ENCODE data around the gene GBX2.

Gene GBX2

DNA sequence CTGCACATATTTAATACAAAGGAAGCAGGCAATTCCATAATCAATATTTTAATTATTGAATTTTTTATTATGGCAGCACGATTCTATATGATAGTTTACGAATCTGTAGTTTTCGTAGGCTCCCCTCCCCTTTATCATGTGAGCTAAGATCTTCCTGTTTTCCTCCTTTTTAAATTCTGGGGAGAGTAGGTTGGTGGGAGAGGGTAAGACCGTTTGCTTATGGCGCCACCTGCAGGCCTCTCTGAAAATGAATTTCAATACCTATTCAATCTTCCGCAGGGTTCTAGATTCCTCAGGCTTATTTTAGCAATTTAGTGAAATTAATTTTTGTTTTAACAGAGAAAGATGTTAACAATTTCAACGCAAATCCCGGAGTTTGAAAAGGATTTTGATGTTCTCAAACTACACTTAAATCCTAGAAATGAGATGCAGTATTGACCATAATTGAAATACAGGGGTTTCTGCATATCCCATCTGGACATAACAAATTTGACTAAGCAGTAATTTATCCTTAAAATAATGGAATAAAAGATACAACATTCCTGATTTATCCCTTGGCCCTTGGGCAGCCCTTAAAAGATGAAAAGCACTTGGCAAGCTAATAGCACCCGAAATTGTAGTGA lies 12.8 kb upstream of the GBX2 start:
- DNase-seq (ENCODE audit: low spot score), result peak; percentile 67

DNA sequence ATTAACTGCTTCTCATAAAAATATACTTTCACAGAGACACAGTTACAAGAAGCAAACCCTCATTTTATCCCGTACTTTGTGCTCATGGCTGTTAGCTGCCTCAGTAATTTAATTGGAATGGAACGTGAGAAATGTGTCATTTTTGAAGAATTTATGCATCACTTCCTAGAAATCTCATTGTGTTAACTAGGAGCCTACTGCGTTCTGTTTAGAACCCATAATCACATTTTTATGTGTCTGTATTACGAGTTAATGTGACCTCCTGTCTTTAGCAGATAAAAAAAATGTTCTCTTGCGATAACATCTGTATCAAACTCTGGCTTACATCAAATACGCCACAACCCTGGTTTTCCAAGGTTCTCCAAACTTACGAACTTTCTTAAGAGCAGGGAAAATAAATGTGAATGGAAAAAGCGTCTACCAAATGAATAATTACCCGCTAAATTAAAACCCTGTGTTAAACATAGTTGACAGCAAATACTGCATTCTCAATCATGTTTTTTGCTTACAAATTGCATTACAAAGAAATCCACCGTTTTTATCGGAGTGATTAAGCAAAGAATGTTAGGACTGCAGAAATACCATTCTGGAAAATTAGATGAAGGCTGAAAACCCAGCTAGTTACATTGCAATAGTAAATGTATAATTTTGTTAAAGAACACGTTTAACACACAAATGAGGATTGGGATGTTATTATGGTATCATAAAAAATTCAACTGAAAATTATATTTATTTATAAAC lies 12.1 kb upstream of the GBX2 start:
- DNase-seq (ENCODE audit: low spot score), result no peak

DNA sequence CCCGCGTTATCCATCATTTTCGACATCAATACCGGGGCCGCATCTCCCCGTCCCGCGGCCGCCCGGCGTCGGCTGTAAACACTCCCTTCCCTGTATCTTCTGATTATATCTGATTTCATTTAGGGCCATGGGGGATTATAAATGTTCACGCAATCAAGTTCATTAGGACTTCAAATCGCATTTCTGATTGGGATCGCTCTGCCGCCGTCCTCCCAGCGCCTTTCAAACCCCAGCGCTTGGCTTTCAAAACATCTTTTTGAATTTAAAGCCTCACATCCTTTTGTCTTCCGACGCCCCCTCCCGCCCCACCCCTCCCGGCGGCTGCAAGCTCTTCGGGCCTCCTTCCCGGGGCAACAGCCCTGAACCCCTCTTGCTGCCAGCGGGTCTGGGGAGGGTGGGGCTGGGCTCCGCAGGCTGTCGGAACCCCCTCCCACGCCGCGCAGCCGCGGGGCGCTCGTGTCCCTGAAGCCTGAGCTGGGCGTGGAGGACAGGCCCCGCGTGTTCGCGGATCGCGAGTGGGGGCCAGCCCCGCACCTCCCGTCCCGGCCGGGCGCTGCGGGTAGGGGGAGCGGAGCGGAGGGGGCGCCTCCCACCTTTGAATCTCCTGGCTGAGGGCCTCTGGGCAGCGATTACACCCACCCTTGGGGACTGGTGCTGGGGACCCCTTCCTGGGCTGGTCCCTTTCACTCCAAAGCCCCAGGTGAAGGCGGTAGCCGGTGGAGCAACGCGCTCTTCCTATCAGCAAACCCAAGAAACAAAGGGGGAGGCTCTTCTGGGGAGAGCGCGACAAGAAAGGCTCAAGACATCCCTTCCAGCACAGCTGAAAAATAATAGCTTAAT lies 11.3 kb upstream of the GBX2 start:
- no peak for DNase-seq (ENCODE audit: low spot score)

DNA sequence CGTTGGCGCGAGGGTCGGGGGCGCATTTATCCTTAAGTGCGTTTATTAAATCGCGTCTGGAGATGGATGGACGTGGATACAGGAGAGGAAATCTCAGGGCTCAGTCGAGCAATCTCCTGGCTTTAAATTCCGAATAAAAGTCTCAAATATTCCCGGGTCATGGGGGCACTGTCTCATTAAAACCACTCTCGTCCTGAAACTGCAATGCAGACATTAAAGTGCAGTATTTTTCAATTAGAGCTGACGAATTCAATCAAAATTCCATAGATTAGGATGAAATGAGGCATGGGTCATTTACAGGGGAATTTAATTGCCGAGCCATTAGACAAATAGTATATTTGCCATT lies 10.7 kb upstream of the GBX2 start:
- DNase-seq (ENCODE audit: low spot score), result no peak

DNA sequence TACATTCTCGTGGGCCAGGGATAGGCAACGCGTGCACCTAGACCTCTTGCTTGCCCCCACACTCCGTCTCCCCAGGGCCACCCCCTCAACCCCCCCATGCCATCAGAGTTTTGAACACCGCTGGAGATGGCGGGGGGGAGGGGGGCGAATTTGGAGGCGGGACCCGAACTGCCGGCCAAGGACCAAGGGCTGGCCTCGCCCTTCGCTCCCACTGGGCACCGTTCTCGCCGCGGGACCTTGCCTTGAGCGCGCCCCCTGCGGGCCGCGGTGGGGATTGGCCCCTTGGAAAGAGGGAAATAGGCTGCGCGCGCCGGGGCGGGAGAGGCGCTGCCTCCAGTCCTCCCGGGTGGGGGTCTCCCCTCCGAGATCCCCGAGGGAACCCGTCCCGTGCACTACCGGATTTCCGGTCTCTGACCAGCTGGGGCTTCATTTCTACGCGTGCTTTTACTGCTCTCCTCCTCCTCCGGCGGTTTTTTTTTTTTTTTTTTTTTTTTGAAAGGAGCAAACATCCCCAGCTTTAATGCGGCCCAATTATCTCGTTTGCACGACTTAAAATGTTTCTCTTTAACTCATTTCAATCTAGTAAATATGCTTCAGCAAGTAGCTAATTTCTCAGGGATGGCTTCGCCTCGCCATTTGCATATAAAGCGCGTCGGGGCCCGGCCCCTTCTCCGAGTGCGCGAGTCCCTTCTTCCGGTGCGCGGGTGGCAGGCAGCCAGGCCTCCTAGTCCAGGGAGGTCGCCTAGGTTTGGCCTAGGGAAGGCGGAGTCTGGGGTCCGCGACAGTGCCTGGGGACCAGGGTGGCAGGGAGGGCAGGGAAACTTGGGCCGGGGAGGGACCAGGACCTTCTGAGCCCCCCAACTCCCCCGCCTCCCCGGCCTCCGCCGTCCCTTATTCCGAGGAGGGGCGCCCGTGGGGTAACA lies 10.0 kb upstream of the GBX2 start:
- DNase-seq (ENCODE audit: low spot score), result peak; percentile 78

DNA sequence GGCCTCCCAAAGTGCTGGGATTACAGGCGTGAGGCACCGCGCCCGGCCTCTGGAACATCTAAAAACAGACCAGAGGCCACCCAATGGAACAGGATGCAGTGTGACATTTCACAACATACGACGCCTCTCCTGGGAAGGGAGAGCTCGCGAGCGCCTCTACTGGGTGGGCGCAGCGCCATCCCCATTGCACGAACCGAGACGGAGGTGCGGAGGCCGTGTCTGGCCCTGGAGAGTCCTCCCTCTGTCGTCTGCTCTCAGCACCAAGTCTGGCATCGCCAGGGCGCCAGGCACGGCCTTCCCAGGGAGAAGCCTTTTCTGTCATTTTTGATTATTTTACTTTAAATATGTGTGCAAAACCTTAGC lies 9.4 kb upstream of the GBX2 start:
- peak; percentile 56 for DNase-seq (ENCODE audit: low spot score)

DNA sequence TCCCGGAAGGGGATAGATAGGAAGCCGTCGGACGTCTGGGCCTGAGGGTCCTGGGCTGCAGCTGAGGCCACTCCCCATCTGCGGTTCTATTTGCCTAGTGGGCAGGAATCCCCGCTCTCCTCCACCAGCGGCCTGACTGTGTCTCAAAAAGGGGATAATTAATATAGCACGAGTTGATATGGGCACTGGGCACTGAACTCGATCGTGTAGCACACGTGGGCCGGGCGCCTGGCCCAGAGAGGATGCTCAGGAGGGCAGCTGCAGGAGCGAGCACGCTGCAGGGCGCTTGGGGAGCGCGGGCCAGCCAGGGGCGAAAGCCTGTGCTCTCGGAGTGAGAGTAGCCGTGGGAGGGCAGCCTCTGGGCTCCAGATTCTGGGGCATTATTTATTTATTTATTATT lies 8.8 kb upstream of the GBX2 start:
- DNase-seq (ENCODE audit: low spot score), result no peak

DNA sequence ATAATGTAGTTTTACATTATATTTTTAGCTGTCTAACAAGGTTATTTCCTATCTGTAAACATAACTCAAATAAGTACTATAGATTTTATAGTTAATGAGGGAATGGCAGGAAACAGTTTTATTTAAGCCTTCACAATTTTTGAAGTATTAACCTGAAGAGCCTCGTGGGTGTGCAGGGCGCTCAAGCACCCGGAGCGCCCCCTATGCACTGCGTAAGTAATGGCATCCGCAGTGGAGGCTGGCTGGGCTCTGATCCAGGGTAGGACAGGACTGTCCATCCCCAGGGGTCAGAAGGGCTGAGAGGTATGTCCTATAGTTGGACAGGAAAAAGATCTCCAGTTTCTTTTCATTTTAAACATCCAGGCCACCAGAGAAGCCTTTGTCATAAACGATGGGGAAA lies 8.2 kb upstream of the GBX2 start:
- no peak for DNase-seq (ENCODE audit: low spot score)

DNA sequence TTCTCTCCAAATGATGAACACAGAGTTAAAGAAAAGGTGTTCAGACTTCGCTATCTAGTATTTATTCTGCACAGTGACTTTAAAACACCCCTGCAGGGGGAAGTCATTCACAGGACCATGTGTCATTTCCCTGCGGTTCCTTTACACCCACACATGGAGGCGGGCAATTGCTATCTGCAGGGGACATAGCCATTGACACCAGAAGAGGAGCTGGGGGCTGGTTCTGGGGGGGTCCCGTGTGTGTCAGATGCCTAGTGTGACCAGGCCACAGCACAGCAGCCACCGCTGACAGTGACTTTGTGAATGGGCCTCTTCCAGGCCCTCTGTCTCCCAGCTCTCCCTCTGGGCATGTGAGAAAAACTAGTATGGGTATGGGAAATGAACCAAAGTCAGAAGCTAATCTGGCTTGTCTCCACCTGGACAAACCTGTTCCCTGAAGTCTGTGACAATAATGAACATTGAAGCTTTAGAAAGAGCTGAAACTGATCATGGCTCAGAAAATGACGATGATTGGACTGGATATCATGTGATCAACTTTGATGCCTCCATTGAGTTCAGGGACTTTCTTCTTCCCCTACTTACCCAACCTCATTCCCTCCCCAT lies 7.5 kb upstream of the GBX2 start:
- DNase-seq (ENCODE audit: low spot score), result no peak

DNA sequence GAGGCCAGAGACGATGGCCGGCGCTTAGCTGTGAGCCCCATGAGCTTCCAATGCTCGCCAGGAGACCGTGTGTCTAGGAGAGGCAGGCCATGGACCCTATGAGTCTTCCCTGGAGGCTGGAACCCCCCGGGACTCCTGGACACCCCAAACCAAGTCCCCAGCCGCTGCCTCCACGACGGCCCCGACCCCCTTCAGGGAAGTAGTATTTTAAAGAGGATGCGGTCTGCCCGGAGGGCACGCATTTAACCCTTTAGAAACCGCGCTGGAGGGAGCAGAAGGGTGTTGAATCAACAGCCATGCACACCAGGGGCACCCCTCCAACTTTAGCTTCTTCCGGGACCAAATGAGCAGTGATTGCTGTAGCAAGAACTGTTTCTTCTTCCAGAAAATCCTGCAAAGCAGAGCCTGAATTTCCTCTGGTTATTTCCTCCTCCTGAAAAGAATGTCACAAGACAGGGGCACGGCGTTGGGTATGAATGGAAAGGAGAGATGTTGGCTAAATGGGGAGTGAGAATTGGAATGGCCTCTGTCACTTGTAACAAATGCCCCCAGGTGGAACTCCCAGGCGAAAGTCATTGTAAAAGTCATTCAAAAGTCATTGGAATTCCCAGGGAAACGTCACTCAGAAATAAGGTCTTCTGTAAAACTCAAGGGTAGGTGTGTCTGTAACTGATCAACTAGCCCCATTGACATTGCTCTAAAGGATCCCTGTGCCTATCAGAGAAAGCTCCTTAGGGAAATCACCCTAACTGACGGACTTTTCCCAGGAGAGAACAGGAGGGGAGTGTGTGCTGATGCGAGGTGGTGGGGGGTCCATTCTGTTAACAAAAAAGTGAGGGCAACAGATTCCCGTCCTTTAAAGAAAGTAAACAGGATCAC lies 5.8 kb upstream of the GBX2 start:
- no peak for DNase-seq (ENCODE audit: low spot score)

DNA sequence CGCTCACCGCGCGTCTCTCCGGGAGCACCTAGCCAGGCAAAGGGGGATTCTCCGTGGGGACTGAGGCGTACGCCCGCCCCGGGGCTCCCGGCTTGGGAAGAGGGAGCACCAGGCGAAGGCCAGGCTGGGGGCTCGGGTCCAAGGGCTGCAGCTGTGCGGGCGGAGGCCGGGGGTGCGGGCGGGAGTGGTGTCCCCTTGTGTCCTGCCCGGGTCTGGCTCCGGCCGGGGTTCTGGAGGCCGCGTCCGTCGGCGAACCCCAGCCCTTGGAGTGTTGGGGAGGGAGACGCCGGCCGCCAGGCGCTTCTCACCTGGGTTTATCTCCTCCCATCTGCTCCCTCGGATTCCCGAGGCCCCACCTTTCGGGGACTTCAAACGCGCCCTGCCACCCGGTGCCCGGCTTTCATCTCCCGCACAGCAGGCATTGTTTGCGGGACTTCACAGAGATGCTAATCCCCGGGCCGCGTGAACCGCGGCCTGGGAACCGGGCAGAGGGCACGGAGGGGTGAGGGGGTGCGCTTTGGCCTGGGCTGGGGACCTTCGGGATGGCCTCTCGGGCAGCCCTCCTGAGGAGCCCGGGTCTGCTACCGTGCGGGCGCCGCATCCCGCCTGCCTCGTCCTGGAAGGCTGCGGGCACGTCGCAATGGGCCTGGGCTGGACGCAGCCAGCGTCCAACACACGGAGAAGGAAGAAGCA lies 5.0 kb upstream of the GBX2 start:
- DNase-seq (ENCODE audit: low spot score), result no peak

DNA sequence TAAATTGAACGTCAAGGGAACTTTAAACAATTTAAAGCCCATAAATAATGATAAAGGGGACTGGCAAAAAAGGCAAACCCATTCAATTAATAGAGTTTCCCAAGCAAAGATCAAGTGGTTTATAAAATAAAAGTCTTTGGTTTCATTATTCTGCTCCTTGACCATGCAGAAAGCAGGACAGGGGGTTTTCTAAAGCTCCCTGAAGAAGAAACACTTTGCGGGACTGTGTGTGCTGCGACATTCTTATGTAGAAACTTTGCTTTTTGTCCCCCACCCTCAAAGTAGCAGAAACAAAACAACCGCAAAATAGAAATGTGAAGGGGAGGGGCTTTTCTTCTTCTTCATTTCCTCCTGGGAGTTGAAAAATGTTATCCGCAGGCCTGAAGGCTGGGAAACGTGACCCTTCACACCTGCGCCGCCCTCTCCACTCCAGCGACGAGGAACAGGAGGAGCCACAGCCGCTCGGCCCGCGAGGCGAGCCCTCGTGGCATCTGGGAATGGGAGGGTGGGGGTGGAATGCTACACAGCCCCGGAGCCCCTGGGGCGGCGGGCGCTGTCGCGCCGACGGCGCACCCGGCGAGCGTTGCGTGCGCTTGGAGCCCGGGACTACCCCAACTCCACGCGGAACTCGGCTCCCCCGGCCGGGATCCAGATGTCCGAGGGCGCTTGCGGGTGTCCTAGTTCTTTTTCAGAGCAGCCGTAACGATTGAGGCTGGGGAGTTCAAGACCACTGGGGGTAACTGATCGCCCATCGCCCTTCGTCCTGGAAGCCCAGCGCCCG lies 4.3 kb upstream of the GBX2 start:
- DNase-seq (ENCODE audit: low spot score), result no peak

DNA sequence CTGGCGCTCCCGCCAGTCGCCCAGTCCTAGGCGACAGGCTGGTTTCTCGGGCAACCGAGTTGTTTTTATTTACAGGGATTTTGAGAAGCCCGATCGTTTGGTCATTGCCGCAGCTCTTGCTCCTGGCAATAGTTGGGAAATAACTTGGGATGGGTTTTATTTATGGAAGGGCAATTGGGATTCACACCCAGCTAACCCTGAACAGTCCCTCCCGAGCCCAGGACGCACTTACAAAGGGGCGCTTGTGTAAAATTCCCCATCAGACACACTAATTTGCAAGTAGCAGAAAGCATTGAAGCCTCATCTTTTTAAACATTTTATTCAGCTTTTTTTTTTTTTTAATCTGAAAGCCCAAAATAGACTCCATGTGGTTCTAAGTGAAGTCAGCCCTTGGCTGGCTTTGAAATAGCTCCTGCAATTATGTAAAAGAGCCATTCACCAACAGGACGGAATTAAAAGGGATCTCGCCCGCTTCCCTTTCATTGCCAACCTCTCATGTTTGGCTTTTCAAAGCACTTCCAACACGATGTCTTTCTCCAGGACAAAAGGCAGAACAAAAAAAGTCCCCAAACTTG lies 3.6 kb upstream of the GBX2 start:
- no peak for DNase-seq (ENCODE audit: low spot score)

DNA sequence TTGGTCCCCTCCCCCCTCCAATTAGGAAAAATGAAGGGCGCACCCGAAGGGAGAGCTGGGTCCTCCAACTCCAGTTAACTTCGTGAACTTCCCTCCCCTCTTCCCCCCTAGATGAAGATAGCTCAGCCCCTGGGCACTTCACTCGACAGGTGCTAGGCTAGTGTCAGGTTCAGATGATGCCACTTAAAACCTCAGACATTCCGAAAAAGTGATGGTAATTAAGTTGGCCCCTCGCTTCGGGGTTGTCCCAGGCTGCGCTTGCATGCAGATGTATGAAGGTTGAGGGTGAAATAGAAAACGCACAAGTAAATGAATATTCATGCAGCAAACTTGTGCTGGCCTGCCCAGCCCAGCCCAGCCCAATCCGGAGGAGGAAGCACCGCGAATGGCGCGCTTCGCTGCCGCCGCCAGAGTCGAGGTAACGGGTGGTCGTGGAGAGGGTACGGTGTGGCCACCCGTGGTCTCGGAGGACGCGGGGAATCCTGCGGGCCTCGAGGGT lies 3.0 kb upstream of the GBX2 start:
- DNase-seq (ENCODE audit: low spot score), result no peak

DNA sequence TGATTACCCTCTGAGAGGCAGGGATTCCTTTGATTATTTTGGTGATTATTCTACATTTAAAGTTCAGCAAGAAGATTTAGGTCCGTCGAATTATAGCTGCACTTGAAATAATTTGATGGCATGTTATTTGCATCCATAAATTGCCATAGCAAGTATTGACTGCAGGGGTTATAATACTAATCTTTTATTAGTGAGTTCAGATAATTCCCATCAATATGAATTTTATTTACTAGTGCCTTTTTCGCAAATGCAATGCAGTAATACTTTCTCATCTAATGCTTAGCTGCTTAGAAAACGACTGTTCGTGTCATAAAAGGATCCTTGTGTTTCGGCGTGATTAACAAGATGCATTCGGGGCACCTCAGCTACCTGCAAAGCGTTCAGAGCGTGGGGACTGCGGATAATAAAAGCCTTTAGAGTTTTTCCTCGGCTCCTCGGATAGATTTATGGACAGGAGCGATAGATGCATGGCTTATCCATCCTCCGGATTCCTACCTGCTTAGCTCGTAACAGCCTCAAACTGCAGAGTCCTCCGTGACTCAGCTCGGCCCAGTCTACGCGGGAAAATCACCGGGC lies 2.5 kb upstream of the GBX2 start:
- DNase-seq (ENCODE audit: low spot score), result no peak

DNA sequence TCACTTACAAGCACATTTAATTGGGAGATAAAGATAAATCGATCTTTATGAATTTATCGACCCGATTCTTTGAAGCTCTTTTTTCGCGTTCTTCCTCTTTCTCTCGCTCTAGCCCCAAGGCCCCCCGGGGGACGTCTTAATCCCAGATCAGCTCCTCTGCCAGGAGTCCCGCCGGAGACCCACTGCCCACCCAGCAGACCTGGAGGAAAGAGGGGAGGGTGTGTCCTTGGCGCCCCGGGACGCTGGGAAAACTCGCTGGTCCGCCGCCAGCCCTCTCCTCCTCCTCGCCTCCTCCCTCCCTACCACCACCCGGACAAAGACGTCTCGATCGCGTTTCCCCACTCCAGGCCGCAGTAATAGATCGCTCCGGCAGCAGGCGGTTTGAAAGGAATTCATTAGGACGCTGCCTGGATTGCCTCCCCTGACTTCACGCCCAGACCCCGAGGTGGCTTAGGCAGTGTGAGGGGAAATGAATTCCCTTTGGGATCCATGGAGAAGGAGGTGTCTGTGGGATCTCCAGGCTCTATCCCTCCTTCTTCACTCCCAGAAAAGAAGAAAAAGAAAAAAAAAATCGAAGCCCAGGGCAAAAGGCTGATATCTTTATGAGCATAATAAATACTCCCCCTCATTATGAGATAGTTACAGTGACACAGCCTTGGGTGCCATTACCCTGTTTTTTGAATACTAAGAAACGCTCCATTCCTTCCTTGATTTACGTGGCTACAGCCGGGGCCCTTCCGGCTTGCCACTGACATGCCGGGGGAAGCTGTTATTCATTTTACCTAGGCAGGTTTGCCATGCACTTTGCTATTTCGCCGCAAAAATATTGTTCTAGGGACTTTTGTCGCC lies 1.8 kb upstream of the GBX2 start:
- no peak for DNase-seq (ENCODE audit: low spot score)

DNA sequence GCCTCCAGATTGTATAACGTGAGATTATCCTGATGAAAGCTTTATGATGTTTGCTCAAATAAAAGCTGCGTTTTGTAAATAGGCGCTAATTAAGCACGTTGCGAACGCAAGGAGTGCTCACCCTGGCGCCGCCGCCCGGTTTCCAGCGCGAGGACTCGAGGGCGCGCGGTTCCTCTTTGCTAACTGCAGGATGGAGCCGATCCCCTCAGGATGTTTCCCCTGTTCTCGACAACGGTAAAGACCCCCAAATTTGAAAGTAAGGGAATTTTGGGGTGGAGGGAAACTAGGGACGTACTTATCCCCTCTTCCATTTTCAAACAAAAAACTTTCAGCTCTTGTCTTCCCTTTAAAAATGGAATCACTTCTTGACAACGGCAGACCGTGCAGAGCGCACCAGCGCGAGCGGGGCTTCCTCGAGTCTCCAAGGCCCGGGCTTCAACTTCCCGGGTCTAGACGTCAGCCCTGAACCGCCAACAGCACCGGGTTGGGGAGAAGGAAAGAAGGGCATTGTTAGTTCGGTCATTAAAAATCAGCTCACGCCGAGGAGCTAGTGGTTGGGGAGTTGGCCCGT lies 1.1 kb upstream of the GBX2 start:
- DNase-seq (ENCODE audit: low spot score), result no peak

Measured in AG08395 (cell line).